Heart right ventricle (tissue), 16 donors: Measurements from ENCODE around the gene IFRD2. TPM values are rescaled to one million over a fixed set of nuclear protein-coding genes. Genes with fewer than 3 reads are reported as not detected.

Source experiments
- ATAC-seq, 8 donors: fragments of 200-7000 bp; cut with Tn5 transposase; one replicate each; pipeline ENCODE4 v1.9.1; 2020; ENCODE audit warnings: mild to moderate bottlenecking in 8 of 8, moderate library complexity in 8 of 8, moderate number of reproducible peaks in 1 of 8
- DNase-seq, 2 donors: peaks; one replicate each; pipeline ENCODE4 v3.0.0-alpha.2; 2020
- H3K27ac ChIP-seq, 10 donors: fragments of 200-600 bp; sonication (generic) in 2 of 10; one replicate each; pipeline versions ENCODE4 v1.5.0 to v1.8.0; 2020 to 2022; ENCODE audit warnings: mild to moderate bottlenecking in 3 of 10
- H3K27me3 ChIP-seq, 7 donors: fragments of 200-600 bp; one replicate each; pipeline ENCODE4 v1.8.0; 2021 to 2022; ENCODE audit warnings: mild to moderate bottlenecking in 2 of 7
- H3K36me3 ChIP-seq, 9 donors: fragments of 200-600 bp; sonication (generic) in 1 of 9; one replicate each; pipeline versions ENCODE4 v1.5.0 to v1.8.0; 2020 to 2022; ENCODE audit warnings: mild to moderate bottlenecking in 2 of 9
- H3K4me1 ChIP-seq, 9 donors: fragments of 200-600 bp; sonication (generic) in 1 of 9; one replicate each; pipeline versions ENCODE4 v1.5.0 to v1.8.0; 2020 to 2022; ENCODE audit warnings: mild to moderate bottlenecking in 4 of 9
- H3K4me3 ChIP-seq, 10 donors: fragments of 200-600 bp; sonication (generic) in 2 of 10; one replicate each; pipeline versions ENCODE4 v1.5.0 to v1.8.0; 2020 to 2022; ENCODE audit warnings: mild to moderate bottlenecking in 7 of 10, moderate library complexity in 2 of 10
- H3K9me3 ChIP-seq, 11 donors: fragments of 200-600 bp in 10 of 11; sonication (generic) in 2 of 11; one replicate each; pipeline versions ENCODE4 v1.5.0 to v1.8.0; 2013 to 2022; ENCODE audit warnings: mild to moderate bottlenecking in 2 of 11, control low read depth in 1 of 11, moderate library complexity in 1 of 11
- CTCF ChIP-seq, 9 donors: fragments of 200-600 bp; sonication (generic) in 2 of 9; IDR thresholded peaks; one replicate each; pipeline versions ENCODE4 v1.5.0 to v1.8.0; 2021 to 2022; ENCODE audit warnings: antibody characterized with exemption in 9 of 9, mild to moderate bottlenecking in 5 of 9, moderate library complexity in 1 of 9
- WGBS, 2 donors: extraction: QIAGEN DNeasy Blood & Tissue Kit; methylation state at CpG; one replicate each; pipeline ENCODE4 v1.1.7; 2013; ENCODE audit warnings: inconsistent platforms in 1 of 2; 5-methylcytosine and 5-hydroxymethylcytosine counted together
- intact Hi-C, 10 donors: fragments of 100-400 bp; cut with DNase I; formaldehyde crosslinking; loops; one replicate each; pipeline versions ENCODE4 v1.11.1 to v1.14.2; 2022
- polyA plus RNA-seq, 2 donors: library from polyadenylated mRNA; stranded (reverse); fragments of 200-250 nt; gene quantifications; one replicate each; pipeline ENCODE4 v1.2.3, GENCODE V29; 2013
- total RNA-seq, 10 donors: library from RNA; stranded (reverse); fragmentation: NEBNext Ultra II Directional in 3 of 10; extraction: Animal tissue kit (Norgen Biotek cat#: 25700) in 3 of 10; gene quantifications; one replicate each; pipeline versions ENCODE4 v1.2.1 to v1.2.4, GENCODE V29; 2021 to 2023
- donor health status: Arrhythmogenic right ventricular cardiomyopathy.
- donor health status: ischemic (EF 13 %, LVEDD 7.1; RV severe dilation, severe dysfunction).
- donor health status: healthy with polysubstance abuse.
- donor health status: DM: no; HTN: yes; CAD: no.
- donor health status: DM: no; HTN: no; CAD: no.
- donor health status: ischemic (EF 25% LVEDD 6.9; RV normal size, moderate dysfunction).
- donor health status: ischemic (EF 25% LVEDD 5.7; RV mildly dilated, moderate dysfunction).
- donor health status: healthy.
- donor health status: DM: yes; HTN: yes; CAD: no.
- donor health status: Ischemic cardiomyopathy.
- donor health status: ischemic (EF 35%, LVEDD 5.7; RV mildly dilated, moderate dysfunction).
- donor health status: nonischemic (EF 11% LVEDD 7.7; RV severe dilation, severe dysfunction).
- donor health status: DM: yes; HTN: yes; CAD: no.
- donor health status: PGD.
- donor health status: ischemic (EF 29% LVEDD 5.4; RV normal size, mild dysfunction).
- donor health status: nonischemic (EF 23%, LVEDD 6.1; RV moderate dilation, normal function).

IFRD2 gene
- total and polyA plus RNA-seq, 12 donors, result 45.3 to 123 (median 57.0) TPM

- Histone ChIP-seq H3K4me3 (peak overlapping the region; percentile 46 to 88 (median 64)), H3K4me1 (peaks cover 11 to 64% (median 51%) of the 10 kb centered on the region in 9 donors), H3K27me3 (no peaks in the 10 kb centered on the region), H3K27ac (peak overlapping the region; percentile 51 to 100 (median 96)), H3K9me3 (no peaks in the 10 kb centered on the region), H3K36me3 (peaks cover 0 to 7% (median 0%) of the 10 kb centered on the region in 9 donors)
- WGBS, 2 donors, result 22 to 35% methylated on average over 9 of the region's 9 CpGs
- DNase-seq, result no peak
- no peak for TF ChIP-seq CTCF (IDR thresholded peaks at IDR 0.05)
- intact Hi-C loops, result loop anchor here in 1 of 10 donors (10.0 kb wide), 1 partner anchor 1095 kb away; no protein-coding TSS in a partner anchor
- no peak for ATAC-seq
Observed at GRCh38 chr3:50340147-50340447, 47.9 kb upstream of the IFRD2 start.

DNA sequence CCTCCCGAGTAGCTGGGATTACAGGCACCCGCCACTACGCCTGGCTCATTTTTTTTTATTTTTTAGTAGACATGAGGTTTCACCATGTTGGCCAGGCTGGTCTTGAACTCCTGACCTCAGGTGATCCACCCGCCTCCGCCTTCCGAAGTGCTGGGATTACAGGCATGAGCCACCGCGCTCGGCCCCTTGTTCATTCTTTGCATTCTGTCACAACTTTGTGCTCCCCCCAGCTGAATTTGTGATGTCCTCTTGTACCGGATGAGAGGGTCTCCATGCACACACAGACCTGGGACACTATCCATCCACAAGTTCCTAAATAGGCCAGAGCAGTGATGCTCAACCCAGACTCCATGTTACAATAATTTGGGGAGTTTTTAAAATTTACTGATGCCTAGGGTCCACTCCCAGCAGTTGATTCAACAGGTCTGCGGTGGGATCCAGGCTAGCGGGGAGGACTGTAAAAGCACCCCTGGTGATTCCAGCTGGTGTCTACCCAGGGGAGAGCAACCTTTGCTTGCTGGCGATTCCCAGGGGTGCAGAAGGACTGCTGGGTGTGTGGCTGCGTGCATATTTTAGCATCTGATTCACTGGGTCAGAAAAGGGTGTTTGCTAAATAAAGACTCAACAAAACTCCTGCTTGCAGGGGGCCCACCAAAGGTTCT is 47.4 kb upstream of the IFRD2 start:
- WGBS, 2 donors, result 84 to 89% methylated on average over 14 of the region's 14 CpGs
- intact Hi-C loops, result loop anchor here in 1 of 10 donors (5.0 to 10.0 kb wide), 2 partner anchors 37 to 1095 kb away; partner anchors contain the start of gene HYAL1
- DNase-seq (no peak), ATAC-seq (no peak)
- TF ChIP-seq CTCF (IDR thresholded peaks at IDR 0.05), result no peak
- peak overlapping the region; percentile 51 to 100 (median 96) for H3K27ac ChIP-seq
- peak overlapping the region in 9 of 10 donors; percentile 47 to 88 (median 64) for H3K4me3 ChIP-seq
- peaks cover 11 to 66% (median 56%) of the 10 kb centered on the region in 9 donors for H3K4me1 ChIP-seq
- no peaks in the 10 kb centered on the region for H3K9me3 ChIP-seq
- H3K27me3 ChIP-seq, result no peaks in the 10 kb centered on the region
- H3K36me3 ChIP-seq, result peaks cover 0 to 12% (median 0%) of the 10 kb centered on the region in 9 donors

DNA sequence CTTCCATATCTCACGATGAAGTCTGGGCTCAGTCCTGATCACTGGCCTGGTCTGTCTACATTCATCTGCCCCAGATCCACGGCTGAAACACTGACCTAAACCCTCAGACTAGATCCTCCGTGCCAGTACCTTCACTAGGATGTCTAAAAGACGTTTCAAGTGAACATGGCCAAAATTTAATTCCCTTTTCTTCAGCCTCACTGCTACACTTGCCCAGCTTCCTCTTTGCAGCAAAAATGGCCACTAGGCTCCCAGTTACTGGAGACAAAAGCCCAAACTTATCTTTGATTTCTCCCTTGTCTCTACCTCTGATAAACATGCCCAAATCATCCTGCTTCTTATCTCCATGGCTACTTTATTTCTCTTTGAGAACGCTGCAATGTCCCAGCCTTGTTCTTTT is 46.7 kb upstream of the IFRD2 start:
- peak overlapping the region in 9 of 10 donors; percentile 92 to 100 (median 97) for H3K27ac ChIP-seq
- peaks cover 0 to 13% (median 0%) of the 10 kb centered on the region in 9 donors for H3K36me3 ChIP-seq
- H3K4me1 ChIP-seq, result peaks cover 15 to 72% (median 63%) of the 10 kb centered on the region in 9 donors
- ATAC-seq, result no peak
- DNase-seq, result no peak
- H3K9me3 ChIP-seq, result no peaks in the 10 kb centered on the region
- 64 to 76% methylated on average over 5 of the region's 5 CpGs for WGBS, 2 donors
- no peaks in the 10 kb centered on the region for H3K27me3 ChIP-seq
- H3K4me3 ChIP-seq, result peak overlapping the region in 7 of 10 donors; percentile 61 to 88 (median 73)
- intact Hi-C loops, result loop anchor here in 1 of 10 donors (5.0 kb wide), 1 partner anchor 37 kb away; the partner anchor contains the start of gene HYAL1
- no peak for TF ChIP-seq CTCF (IDR thresholded peaks at IDR 0.05)

DNA sequence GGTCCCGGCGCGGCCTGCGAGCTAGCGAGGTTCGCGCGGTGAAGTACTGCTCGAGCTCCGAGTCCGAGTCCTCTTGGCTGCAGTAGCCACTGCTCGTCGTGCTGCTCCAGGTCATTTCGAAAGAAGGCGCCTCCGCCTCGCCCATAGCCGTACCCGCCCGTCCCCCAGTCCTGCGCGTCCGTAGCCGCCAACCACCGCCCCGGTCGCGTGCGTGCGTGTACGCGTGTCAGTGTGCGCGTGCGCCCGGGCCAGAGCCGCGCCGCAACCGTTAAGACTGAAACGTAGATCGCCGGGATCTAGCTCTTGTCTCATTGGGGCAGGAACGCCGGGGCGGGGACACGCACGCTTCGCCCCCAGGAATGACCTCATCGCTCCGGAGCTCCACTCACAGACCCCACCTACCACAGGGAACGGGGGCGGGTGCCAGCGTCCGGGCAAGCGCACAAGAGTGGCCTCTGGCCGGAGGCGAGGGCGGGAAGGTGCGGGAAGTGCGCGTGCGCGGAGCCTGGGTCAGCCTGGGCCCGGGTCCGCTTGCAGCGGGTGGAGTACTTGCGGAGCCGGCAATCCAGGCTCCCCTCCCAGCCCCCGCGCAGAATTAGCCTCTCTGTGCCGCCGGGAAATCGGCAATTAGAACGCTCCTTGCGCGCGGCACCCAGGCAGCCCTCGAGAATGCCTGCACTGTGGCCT is 45.1 kb upstream of the IFRD2 start:
- H3K27ac ChIP-seq, result peak overlapping the region; percentile 88 to 100 (median 97)
- peak; percentile 100 for DNase-seq
- no peak for TF ChIP-seq CTCF (IDR thresholded peaks at IDR 0.05)
- H3K27me3 ChIP-seq, result no peaks in the 10 kb centered on the region
- H3K4me3 ChIP-seq, result peak overlapping the region; percentile 61 to 99 (median 78)
- peaks cover 0 to 23% (median 4%) of the 10 kb centered on the region in 9 donors for H3K36me3 ChIP-seq
- H3K4me1 ChIP-seq, result peaks cover 15 to 87% (median 76%) of the 10 kb centered on the region in 9 donors
- peak; percentile 83 to 92 (median 86) for ATAC-seq
- intact Hi-C loops, result loop anchor here in 1 of 10 donors (5.0 kb wide), 1 partner anchor 35 kb away; the partner anchor contains the start of gene HYAL1
- H3K9me3 ChIP-seq, result no peaks in the 10 kb centered on the region
- 0% methylated on average over 79 of the region's 79 CpGs for WGBS, 2 donors
